Erythroblast (primary cell): Measurements from ENCODE around the gene ITIH1.

Experiments
- GATA1 ChIP-seq: IDR thresholded peaks from 2 replicates; pipeline ENCODE4 v1.6.1; 2011; ENCODE audit warnings: low read depth, mild to moderate bottlenecking, control low read depth, low read length, moderate library complexity
- POLR2A ChIP-seq: IDR thresholded peaks from 2 replicates; pipeline ENCODE4 v1.6.1; 2011; ENCODE audit warnings: mild to moderate bottlenecking, low read length

- TF ChIP-seq POLR2A (no peak), GATA1 (no peak)
Measured at GRCh38 chr3:52838561-52839267, 61.3 kb downstream of the ITIH1 start.
